Posterior vena cava (tissue), 2 donors: ENCODE measurements around the gene KCNJ9. TPM values are rescaled to one million over a fixed set of nuclear protein-coding genes. Genes with fewer than 3 reads are reported as not detected.
"Not testable (repeated sequence)": the region's sequence is repeated elsewhere in the genome, so short reads cannot be mapped to it uniquely, and the experiment has no call there.

Experiments
- DNase-seq: peaks from one replicate; pipeline ENCODE4 v3.0.0-alpha.2; 2020; ENCODE audit warnings: low spot score
- intact Hi-C, 2 donors: fragments of 100-400 bp; cut with DNase I; formaldehyde crosslinking; loops; one replicate each; pipeline versions ENCODE4 v1.14.1 to v1.14.2; 2022 to 2023
- total RNA-seq, 2 donors: library from RNA; stranded (reverse); fragmentation: NEBNext Ultra II Directional; extraction: Animal tissue kit (Norgen Biotek cat#: 25700); gene quantifications; one replicate each; pipeline ENCODE4 v1.2.1, GENCODE V29; 2021
- donor health status: DM: yes; HTN: yes; CAD: no.
- donor health status: DM: yes; HTN: yes; CAD: no.

KCNJ9 gene
- total RNA-seq, 2 donors from 2014 or later, result not detected

- peak; percentile 99 for DNase-seq
- intact Hi-C loops, result no loop called here
Observed at GRCh38 chr1:160098852-160099561, 17.7 kb downstream of the KCNJ9 start.

DNA sequence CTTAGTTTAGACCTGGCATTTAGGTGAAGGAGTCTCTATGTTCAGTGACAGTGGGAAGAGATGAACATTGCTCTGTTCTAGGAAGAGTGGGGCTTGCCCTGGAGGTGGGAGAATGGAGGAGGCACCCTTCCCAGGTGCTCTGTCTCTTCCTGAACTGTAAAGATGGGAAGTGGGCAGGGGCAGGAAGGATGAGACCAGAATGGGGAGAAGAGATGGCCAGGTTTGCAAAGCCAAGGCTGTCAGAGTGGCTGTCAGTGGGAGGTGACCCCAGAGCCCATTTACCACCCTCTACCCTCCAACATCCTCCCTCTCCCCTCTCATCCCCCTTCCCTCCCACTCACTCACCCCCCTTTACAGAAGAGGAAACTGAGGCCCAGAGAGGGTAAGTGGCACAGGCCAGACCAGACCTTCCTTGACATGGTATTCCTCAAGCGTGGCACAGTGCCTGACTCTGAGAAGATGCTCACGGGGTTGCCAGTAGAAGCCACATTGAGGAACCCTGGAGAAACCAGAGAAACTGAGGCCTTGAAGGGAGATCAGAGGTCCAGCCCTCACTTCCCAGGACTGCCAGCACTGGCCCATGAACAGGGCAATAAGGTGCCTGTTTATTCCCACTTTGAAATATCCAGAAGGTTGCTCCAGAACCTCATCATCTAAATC, 18.5 kb downstream of the KCNJ9 start:
- intact Hi-C loops, result loop anchor here (10.0 kb wide), 3 partner anchors 95 to 155 kb away; partner anchors contain the start of gene CASQ1 (in 2 of the 2)
- no peak for DNase-seq

DNA sequence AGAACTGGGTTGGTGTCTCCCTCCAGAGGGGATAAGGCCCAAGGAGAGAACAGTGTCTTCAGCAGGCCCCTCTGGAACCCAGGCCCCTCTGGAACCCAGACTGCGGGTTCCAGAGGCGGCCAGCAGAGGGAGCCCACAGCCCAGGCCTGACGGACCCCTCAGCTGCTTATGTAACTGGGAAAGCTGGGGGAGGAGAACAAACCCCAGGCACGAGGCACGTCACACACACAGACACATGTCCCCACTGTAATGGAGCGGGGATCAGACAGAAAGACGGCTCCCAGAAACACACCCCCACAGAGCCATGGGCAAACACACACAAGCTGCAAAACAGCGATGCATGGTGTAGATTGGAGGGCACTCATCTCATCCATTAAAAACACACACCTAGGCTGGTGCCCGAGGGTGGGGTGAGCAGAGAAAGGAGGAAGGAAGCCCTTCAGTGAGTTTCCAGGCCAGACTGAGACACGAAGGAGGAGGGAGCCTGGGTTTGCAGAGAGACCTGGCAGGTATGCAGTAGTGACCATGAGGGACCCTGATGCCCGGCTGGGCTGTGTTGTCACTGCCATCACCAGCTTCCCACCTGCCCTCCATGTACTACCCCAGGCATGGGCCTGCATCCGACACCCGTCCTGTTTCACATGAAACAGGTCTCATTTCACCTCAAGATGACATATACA, 19.8 kb downstream of the KCNJ9 start:
- intact Hi-C loops, result loop anchor here (10.0 kb wide), 3 partner anchors 94 to 154 kb away; partner anchors contain the start of gene CASQ1 (in 2 of the 2)
- peak; percentile 92 for DNase-seq

GRCh38 chr1:160101717-160102522, 20.6 kb downstream of the KCNJ9 start:
- no peak for DNase-seq
- intact Hi-C loops, result loop anchor here (10.0 kb wide), 3 partner anchors 93 to 153 kb away; partner anchors contain the start of gene CASQ1 (in 2 of the 2)

DNA sequence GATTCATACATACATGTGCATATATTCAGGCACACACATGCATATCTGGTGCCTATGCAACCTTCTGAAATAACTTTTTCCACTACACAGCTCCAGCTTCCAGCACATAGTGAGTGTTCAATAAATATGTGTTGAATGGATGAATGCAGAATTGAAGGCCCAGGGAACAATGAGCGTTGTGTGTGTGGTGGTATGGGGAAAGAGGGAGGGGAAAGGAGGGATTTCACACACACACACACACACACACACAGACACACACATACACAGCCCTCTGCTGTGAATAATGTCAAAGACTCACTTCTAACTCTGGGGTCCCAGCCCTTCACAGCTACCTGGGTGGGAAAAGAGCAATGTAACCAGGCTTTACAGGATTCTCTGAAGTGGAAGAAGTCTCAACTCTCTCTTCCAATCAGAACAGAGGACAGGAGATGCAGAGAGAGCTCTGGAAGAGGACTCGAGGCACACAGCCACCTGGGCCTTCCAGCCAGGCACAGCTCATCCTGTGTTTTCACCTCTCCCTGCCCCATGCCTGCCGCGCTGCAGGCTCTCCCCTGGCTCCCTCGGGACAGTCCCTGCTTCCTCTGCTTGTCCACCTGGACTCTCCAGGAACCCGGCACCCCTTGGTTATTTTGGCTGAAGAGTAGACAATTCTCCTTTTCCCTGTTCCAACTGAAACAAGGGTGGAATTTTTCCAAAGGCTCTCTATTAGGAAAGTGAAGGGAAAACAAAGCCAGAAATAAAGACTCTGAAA, 22.5 kb downstream of the KCNJ9 start:
- intact Hi-C loops, result loop anchor here (10.0 kb wide), 3 partner anchors 91 to 151 kb away; partner anchors contain the start of gene CASQ1 (in 2 of the 2)
- no peak for DNase-seq

DNA sequence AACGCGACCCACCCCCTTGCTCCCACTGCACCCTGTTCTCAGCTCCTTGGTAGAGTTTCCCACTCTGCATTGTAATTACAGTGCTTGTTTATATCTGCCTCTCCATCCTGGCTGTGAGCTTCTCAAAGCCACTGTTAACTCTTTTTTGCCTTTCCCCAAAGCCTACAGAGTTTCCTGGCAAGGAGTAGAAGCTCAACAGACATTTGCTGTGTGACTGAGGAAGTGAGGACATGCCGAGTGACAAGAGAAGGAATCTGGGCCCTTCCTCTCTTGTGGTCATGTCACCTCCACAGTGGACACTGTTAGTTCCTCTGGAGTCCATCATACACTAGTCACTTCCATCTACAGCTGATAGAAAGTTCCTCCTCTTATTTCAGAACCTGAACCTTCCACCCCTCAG, 23.1 kb downstream of the KCNJ9 start:
- intact Hi-C loops, result loop anchor here (10.0 kb wide), 3 partner anchors 90 to 150 kb away; partner anchors contain the start of gene CASQ1 (in 2 of the 2)

DNA sequence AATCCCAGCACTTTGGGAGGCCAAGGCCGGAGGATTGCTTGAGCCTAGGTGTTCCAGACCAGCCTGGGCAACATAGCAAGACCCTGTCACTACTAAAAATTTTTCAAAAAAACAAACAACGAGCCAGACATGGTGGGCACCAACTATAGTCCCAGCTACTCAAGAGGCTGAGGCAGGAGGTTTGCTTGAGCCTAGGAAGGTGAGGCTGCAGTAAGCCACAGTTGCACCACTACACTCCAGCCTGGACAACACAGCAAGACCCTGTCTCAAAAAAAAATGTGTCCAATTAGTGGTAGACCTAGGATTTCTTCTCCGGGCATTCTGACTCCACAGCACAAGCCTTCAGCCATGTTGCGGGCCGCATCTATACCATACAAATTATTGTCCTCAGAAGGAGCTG, 23.8 kb downstream of the KCNJ9 start:
- no peak for DNase-seq
- intact Hi-C loops, result loop anchor here (10.0 kb wide), 3 partner anchors 90 to 150 kb away; partner anchors contain the start of gene CASQ1 (in 2 of the 2)

More for the DNA sequence above, 23.1 kb downstream of the KCNJ9 start:
- no peak for DNase-seq

- no peak for DNase-seq
- intact Hi-C loops, result loop anchor here (10.0 kb wide), 3 partner anchors 87 to 147 kb away; partner anchors contain the start of gene CASQ1 (in 2 of the 2)
Observed at GRCh38 chr1:160107512-160107911, 26.2 kb downstream of the KCNJ9 start.

GRCh38 chr1:160108888-160109662, 27.7 kb downstream of the KCNJ9 start:
- no peak for DNase-seq
- intact Hi-C loops, result loop anchor here (10.0 kb wide), 3 partner anchors 86 to 146 kb away; partner anchors contain the start of gene CASQ1 (in 2 of the 2)

DNA sequence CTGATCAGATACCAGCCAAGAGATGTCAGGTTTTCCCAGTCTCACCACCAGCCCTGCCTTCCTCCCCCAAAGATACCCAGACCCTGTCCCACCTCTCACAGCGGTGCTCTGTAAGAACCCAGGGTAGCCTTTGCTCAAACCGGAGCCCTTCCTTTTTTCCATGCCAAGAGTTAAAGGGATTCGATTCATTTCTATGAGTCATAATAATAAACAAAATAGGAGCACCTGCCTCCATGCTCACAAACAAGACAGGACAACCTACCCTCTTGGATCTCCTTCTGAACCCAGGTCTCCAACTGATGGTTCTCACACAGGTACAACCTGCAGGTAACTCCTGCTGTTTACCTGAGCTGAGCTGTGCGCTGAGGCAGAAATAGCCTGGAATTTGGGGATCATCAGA, 28.3 kb downstream of the KCNJ9 start:
- intact Hi-C loops, result loop anchor here (10.0 kb wide), 3 partner anchors 85 to 145 kb away; partner anchors contain the start of gene CASQ1 (in 2 of the 2)
- DNase-seq, result no peak

- DNase-seq, intact Hi-C loops: not testable (repeated sequence)
Observed at GRCh38 chr1:160111462-160111861, 30.1 kb downstream of the KCNJ9 start.

DNA sequence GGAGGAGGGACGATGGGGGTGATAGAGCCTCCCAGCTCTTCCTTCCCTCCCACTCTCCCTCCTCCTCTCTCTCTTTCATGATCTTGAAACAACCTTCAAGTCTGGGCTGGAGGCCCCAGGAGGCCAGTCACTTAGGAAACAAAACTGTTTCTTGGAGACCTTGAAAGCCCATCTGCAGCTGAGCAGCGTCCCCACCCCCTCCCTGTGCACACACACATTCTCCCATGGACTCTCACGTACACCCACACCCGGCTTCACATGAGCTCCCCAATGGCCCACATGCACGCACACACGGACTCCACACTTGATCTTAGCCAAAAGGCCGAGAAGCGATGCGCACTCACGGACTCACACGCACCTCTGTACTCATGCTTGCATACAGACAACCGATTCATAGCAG, 31.0 kb downstream of the KCNJ9 start:
- intact Hi-C loops, result no loop called here
- DNase-seq, result no peak

DNA sequence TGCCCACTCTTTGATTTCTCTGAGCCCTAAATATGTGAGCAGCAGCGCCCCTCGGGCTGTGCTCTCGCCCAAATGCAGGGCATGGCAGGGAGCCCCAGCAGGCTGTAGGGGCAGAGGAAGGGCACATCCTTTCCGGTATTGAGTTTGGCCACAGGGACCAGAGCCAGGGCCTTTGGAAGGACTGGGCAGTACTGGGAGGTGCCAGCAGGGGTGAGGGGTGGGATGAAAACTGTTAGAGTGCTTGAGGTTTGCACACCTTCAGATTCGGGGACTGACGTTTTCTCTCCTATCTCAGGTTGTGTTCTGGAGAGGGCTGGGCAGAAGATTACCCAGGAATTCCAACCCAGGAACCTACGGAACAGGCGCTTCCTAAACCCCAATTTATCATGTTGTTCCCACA, 32.1 kb downstream of the KCNJ9 start:
- DNase-seq, result no peak
- intact Hi-C loops, result no loop called here

GRCh38 chr1:160114085-160114484, 32.7 kb downstream of the KCNJ9 start:
- intact Hi-C loops, result no loop called here
- no peak for DNase-seq

- intact Hi-C loops, result no loop called here
Observed at GRCh38 chr1:160115545-160116282, 34.4 kb downstream of the KCNJ9 start, which contains the start of gene ATP1A2. Gene ATP1A2, plus strand, starts transcription at chr1:160115759. Its CDS starts 103 bp downstream, at chr1:160115862.

GRCh38 chr1:160116283-160117147, 35.2 kb downstream of the KCNJ9 start:
- intact Hi-C loops, result no loop called here
- DNase-seq, result no peak

More at GRCh38 chr1:160115545-160116282, 34.4 kb downstream of the KCNJ9 start, which contains the start of gene ATP1A2:
- no peak for DNase-seq
